Measurements from ENCODE around the gene MACROD2. TPM values are rescaled to one million over a fixed set of nuclear protein-coding genes. Genes with fewer than 3 reads are reported as not detected.
"Not testable (repeated sequence)": the region's sequence is repeated elsewhere in the genome, so short reads cannot be mapped to it uniquely, and the experiment has no call there.

The MACROD2 gene
- under 0.01 and 0.40 TPM in 2 replicates for total RNA-seq

DNA sequence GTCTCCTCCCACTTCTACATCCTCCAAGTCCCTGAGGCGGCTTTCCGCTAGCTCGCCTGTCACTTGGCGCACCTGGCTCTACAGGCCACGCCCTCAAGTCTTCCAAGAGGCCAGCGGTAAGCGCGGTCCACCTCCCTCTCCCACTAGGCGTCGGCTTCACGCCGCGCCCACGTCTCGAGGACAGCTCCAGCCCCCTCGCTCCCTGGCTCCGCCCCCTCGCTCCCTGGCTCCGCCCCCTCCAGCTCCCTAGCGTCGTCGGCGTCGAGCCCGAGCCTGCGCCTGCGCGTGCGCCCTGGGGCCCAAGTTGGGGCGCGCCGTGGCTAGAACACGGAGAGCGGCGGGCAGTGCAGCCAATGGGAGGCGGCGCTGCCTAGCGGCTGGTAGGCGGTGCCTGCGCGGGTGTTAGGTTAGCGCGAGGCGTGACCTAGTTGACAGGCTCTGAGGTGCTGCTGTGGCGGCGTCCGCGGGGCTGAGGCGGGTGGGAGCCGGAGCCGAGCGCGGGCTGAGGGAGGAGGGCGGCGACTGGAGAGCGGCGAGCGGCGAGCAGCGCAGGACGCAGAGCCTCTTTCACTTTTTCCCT lies at the start of gene MACROD2:
MACROD2 (plus strand) TSS at position 431 of the 580 bp plus-strand sequence.
- DNase-seq (ENCODE audit: low read depth in 2 of 2): peak; percentile 45 to 88

DNA sequence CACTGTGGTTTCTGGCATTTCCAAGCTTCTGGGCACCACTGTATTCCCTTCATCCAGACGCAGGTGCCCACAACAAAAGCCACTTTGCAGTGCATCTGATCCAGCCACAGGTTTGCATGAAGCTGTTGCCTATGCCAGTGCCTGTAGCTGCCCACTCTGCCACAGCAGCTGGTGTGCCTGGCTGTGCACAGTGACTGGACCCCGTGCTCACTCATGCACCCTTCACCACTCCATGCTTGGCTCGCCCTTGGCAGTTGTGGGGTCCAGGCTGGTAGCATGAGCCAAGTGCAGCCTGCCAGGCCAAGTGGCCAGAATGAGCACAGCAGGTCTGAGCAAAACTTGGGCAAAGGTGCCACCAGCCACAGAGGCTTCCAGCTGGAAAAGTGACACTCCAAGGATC lies 47.6 kb upstream of the MACROD2 start:
- no peak for DNase-seq (ENCODE audit: low read depth in 2 of 2)

DNA sequence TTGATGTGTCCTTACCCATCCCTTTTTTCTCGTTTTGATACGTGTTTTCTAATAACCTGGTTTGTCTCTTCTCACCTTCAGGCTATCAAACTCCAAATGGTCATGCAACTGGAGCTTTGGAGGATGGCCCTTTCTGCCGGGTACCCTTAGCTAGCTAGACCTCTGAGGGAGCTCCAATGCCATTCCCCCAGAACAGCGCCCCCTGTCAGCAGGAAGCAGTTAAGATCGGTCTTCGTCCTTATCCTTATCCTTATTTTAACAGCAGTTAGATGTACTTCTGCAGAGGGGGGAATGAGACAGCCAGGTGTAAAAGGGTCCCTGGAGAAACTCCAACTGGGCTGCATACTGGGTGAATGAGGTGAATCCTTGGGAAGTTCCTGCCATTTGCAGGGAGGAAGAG lies 42.1 kb upstream of the MACROD2 start:
- DNase-seq (ENCODE audit: low read depth in 2 of 2): no peak

GRCh38 chr20:13960119-13960518 lies 35.2 kb upstream of the MACROD2 start:
- no peak for DNase-seq (ENCODE audit: low read depth in 2 of 2)

GRCh38 chr20:13960525-13960924 lies 34.8 kb upstream of the MACROD2 start:
- DNase-seq (ENCODE audit: low read depth in 2 of 2): no peak

DNA sequence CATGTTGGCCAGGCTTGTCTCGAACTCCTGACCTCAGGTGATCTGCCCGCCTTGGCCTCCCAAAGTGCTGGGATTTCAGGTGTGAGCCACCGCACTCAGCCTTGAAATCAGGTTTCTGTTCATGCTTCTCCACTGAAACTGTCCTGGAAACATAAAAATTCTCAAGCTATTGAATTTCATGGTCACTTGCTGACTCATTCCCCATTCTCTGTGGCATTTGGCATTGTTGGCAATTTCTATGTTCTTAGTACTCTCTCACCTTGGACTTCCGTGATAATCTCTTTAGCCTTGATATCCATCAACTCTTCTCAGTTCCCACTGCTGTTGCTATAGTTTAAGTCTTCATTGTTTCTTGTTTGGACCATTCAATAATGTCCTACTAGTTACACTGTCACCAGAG lies 11.1 kb upstream of the MACROD2 start:
- DNase-seq (ENCODE audit: low read depth in 2 of 2): no peak

- no peak for DNase-seq (ENCODE audit: low read depth in 2 of 2)
Measured at GRCh38 chr20:13990465-13990864, 4.9 kb upstream of the MACROD2 start, which contains the start of gene SEL1L2. SEL1L2 (minus strand) TSS chr20:13990614; CDS start chr20:13990534, 80 bp downstream.

DNA sequence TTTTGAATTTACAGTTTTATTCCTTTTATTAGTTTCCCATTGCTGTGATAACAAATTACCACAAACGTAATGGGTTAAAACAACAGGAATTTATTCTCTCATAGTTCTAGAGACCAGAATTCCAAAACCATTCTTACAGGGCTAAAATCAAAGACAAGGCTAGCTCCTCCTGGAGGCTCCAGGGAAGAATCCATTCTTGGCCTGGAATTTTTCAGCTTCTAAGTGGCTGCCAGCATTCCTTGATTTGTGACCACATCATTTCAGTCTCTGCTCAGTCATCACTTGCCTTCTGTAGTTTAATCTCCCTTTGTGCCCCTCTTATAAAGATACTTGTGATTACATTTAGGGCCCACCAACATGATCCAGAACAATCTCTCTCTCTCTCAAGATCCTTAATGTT lies 4.0 kb upstream of the MACROD2 start:
- DNase-seq (ENCODE audit: low read depth in 2 of 2): no peak

- DNase-seq (ENCODE audit: low read depth in 2 of 2): not testable (repeated sequence)
Measured at GRCh38 chr20:13991955-13992354, 3.4 kb upstream of the MACROD2 start.

DNA sequence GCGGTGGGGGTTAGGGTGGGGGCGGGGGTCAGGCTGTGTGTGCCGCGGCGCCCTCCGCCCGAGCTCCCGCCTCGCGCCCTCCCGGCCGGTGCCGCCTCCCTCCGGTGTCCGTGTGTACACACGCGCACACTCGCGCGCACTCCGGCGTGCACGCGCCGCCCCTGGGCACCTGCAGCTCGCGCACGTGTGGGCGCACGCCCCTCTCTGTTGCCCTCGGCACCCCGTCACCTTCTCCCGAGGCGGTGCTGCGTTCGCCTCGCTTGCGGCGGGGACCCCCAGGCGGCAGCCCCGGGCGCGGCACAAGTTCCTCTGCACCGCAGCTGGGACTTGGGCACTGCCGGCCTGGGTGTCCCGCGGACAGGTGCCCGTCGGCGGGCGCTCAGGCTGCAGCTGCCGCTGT lies 525 bp downstream of the MACROD2 start:
- peak in 1 of 2 donors; percentile 27 for DNase-seq (ENCODE audit: low read depth in 2 of 2)

- DNase-seq (ENCODE audit: low read depth in 2 of 2): peak in 1 of 2 donors; percentile 0
Measured at GRCh38 chr20:13996265-13996664, 949 bp downstream of the MACROD2 start.

DNA sequence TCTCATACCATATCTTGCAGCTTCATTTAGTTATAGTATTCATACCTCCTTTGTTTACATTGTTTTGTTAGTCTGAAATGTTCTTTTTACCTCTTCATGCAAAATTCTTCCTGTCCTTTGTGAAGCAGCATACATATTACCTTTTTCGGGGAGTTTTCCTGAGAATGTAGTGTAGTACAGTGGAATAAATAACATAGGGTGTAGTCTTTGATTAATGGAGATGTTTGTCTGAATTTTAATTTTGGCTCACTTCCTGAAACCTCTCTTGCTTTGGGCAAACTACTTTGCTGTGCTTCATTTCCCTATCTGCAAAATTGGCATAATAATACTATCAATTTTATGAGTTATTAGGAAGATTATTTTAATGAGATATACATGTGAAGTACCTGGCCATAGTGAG lies 5.6 kb downstream of the MACROD2 start:
- no peak for DNase-seq (ENCODE audit: low read depth in 2 of 2)

DNA sequence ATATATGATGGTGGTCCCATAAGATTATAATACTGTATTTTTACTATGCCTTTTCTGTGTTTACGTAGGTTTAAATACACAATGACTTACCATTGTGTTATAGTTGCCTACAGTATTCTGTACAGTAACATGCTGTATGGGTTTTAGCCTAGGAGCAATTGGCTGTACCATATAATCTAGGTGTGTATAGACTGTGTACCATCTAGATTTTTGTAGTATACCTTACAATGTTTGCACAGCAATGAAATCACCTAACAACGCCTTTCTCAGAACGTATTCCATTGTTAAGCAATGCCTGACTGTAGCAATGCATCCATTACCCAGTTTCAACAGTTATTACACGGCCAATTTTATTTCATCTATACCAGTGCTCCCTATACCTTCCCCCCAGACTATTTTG lies 10.7 kb downstream of the MACROD2 start:
- no peak for DNase-seq (ENCODE audit: low read depth in 2 of 2)

- no peak for DNase-seq (ENCODE audit: low read depth in 2 of 2)
Measured at GRCh38 chr20:14009208-14009607, 13.9 kb downstream of the MACROD2 start.

GRCh38 chr20:14012671-14013070 lies 17.4 kb downstream of the MACROD2 start:
- no peak for DNase-seq (ENCODE audit: low read depth in 2 of 2)

- DNase-seq (ENCODE audit: low read depth in 2 of 2): no peak
Measured at GRCh38 chr20:14030991-14031390, 35.7 kb downstream of the MACROD2 start.

DNA sequence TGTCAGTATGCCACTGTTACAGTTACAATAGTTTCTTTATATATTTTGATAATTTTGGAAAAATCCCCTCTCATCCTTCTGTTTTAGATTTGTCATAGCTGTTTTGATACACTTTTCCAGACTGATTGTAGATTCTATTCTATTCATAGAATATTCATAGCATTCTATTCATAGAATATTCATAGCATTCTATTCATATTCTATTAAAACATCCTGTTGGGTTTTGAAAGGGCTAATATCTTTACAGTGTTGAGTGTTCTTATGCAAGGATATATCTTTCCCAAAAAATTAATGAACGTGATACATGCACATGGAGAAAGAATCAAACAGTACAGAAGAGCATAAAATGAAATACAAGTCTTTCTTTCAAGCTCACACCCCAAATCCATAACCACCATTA lies 38.0 kb downstream of the MACROD2 start:
- no peak for DNase-seq (ENCODE audit: low read depth in 2 of 2)

GRCh38 chr20:14036567-14036966 lies 41.3 kb downstream of the MACROD2 start:
- no peak for DNase-seq (ENCODE audit: low read depth in 2 of 2)

DNA sequence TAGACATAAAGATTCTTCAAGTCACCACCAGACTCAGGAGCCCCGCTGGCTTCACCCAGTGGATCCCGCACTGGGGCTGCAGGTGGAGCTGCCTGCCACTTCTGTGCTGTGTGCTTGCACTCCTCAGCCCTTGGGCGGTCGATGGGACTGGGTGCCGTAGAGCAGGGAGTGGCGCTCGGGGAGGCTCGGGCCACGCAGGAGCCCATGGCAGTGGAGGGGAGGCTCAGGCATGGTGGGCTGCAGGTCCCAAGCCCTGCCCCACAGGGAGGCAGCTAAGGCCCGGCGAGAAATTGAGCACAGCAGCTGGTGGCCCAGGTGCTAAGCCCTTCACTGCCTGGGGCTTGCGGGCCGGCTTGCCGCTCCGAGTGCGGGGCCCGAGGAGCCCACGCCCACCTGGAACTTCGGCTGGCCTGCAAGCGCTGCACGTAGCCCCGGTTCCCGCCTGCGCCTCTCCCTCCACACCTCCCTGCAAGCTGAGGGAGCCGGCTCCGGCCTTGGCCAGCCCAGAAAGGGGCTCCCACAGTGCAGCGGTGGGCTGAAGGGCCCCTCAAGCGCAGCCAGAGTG lies 49.5 kb downstream of the MACROD2 start:
- not testable (repeated sequence) for DNase-seq (ENCODE audit: low read depth in 2 of 2)

DNA sequence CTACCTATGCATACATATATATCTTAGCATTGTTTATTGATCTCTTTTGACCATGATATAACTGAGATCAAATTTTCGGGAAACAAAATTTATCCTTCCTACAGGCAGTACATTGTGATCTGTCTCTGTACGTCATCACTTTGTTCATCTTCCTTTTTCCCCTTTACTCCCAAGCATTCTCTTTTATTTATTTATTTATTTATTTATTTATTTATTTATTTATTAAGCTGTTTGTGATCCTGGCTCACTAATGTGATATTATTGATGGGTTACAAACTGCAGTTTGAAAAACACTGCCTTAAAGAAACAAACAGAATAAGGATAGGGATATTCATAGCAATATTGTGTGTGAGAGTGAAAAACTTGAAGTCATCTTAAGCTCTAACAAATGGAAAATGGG lies 51.2 kb downstream of the MACROD2 start:
- DNase-seq (ENCODE audit: low read depth in 2 of 2): no peak

- no peak for DNase-seq (ENCODE audit: low read depth in 2 of 2)
Measured at GRCh38 chr20:14049111-14049510, 53.8 kb downstream of the MACROD2 start.

DNA sequence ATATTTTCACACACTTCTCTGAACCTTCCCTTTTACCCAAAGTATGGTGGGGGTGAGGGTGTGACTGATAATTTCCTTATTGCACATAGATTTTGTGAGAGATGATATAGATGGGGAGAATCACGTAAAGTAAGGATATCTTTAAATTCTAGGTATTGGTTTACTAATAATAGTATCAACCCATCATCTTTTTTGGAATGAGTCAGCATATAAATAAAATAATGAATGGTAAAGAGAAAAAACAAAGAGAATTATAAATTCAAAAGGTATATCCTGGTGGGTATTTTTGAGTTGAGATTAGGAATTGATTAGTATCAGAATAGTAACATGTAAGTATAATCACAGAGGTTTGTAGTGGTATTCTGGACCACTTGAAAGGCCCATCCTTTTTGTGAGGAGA lies 56.1 kb downstream of the MACROD2 start:
- no peak for DNase-seq (ENCODE audit: low read depth in 2 of 2)

DNA sequence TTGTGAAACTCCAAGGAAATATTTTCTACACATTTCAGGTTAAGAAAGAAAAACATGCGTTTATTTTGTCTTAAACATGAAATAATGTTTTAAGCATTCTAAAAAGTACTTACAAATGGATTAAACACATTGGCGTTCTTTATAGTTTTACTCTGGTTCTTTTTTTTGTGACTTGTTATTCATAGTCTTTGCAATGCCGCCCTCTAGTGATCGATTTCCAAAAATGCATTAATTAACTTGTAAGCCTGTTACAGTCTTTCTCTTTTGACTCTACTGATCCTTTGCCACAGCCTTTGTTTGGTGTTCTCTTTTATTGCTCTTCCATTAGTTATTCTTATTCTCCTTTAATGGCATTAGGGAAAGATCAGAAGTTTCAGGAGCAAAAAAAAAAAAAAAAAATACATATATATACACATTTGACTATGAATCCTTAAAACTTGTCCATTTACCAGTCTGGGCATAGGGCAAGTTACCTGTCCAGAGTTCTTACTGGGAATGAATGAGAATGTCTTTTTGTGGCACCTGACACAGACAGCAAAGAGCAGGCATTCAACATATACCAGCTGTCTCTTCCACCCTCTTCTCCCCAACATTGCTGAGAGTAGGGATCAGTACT lies 59.9 kb downstream of the MACROD2 start:
- DNase-seq (ENCODE audit: low read depth in 2 of 2): peak; percentile 59 to 79

Measured in lung microvascular endothelial cell (primary cell).